HEK293T (cell line): ENCODE measurements around the gene TENM3.

Source experiments
- CTCF ChIA-PET: fragments of 350-600 bp; formaldehyde crosslinking; extraction: SDS; loops from one replicate; lab custom pipeline; 2021; ENCODE audit warnings: antibody characterized with exemption, inconsistent platforms; lab: Yijun Ruan, JAX
- POLR2A ChIA-PET: fragments of 350-600 bp; formaldehyde crosslinking; extraction: SDS; loops from one replicate; lab custom pipeline; 2020; ENCODE audit warnings: antibody characterized with exemption, inconsistent platforms; lab: Yijun Ruan, JAX
- DNase-seq: peaks from one replicate; pipeline ENCODE4 v3.0.0; 2012; ENCODE audit warnings: mixed read lengths; ENCODE audit errors: extremely low spot score
- ARNT ChIP-seq: fragments of 450-650 bp; IDR thresholded peaks from 2 replicates; pipeline ENCODE4 v1.6.1; 2017; ENCODE audit warnings: mild to moderate bottlenecking
- BHLHE40 ChIP-seq: fragments of 450-650 bp; IDR thresholded peaks from 2 replicates; pipeline ENCODE4 v1.6.1; 2016; ENCODE audit warnings: mild to moderate bottlenecking, moderate library complexity, borderline replicate concordance
- CTBP1 ChIP-seq: fragments of 450-650 bp; IDR thresholded peaks from 2 replicates; pipeline ENCODE4 v1.6.1; 2016; ENCODE audit warnings: borderline replicate concordance
- ELF4 ChIP-seq: fragments of 450-650 bp; IDR thresholded peaks from 2 replicates; pipeline ENCODE4 v1.6.1; 2017; ENCODE audit warnings: antibody characterized with exemption
- FOXA1 ChIP-seq: fragments of 450-650 bp; IDR thresholded peaks from 2 replicates; pipeline ENCODE4 v1.6.1; 2016; ENCODE audit warnings: mild to moderate bottlenecking
- FOXK2 ChIP-seq: fragments of 450-650 bp; IDR thresholded peaks from 2 replicates; pipeline ENCODE4 v1.6.1; 2016; ENCODE audit warnings: mild to moderate bottlenecking
- FOXM1 ChIP-seq: fragments of 450-650 bp; IDR thresholded peaks from 2 replicates; pipeline ENCODE4 v1.6.1; 2017; ENCODE audit warnings: mild to moderate bottlenecking, borderline replicate concordance
- HDGF ChIP-seq: fragments of 450-650 bp; IDR thresholded peaks from 2 replicates; pipeline ENCODE4 v1.6.1; 2017; ENCODE audit warnings: antibody characterized with exemption, borderline replicate concordance
- L3MBTL2 ChIP-seq: fragments of 450-650 bp; conservative IDR thresholded peaks from 2 replicates; pipeline ENCODE4 v1.6.1; 2016; ENCODE audit warnings: mild to moderate bottlenecking
- LEF1 ChIP-seq: fragments of 450-650 bp; IDR thresholded peaks from 2 replicates; pipeline ENCODE4 v1.6.1; 2017; ENCODE audit warnings: mild to moderate bottlenecking, borderline replicate concordance
- NFRKB ChIP-seq: fragments of 450-650 bp; IDR thresholded peaks from 2 replicates; pipeline ENCODE4 v1.6.1; 2016; ENCODE audit warnings: mild to moderate bottlenecking, moderate library complexity
- SP1 ChIP-seq: fragments of 450-650 bp; IDR thresholded peaks from 2 replicates; pipeline ENCODE4 v1.6.1; 2017
- SUZ12 ChIP-seq: fragments of 450-650 bp; IDR thresholded peaks from 2 replicates; pipeline ENCODE4 v1.6.1; 2016; ENCODE audit warnings: mild to moderate bottlenecking
- TARDBP ChIP-seq: fragments of 450-650 bp; IDR thresholded peaks from 2 replicates; pipeline ENCODE4 v1.6.1; 2016
- ZNF384 ChIP-seq: fragments of 450-650 bp; IDR thresholded peaks from 2 replicates; pipeline ENCODE4 v1.6.1; 2016
- TF ChIP-seq, protein P1 (sequence below): fragments of 450-650 bp; IDR thresholded peaks from 2 replicates; pipeline ENCODE4 v1.6.1; 2016

Gene TENM3

DNA sequence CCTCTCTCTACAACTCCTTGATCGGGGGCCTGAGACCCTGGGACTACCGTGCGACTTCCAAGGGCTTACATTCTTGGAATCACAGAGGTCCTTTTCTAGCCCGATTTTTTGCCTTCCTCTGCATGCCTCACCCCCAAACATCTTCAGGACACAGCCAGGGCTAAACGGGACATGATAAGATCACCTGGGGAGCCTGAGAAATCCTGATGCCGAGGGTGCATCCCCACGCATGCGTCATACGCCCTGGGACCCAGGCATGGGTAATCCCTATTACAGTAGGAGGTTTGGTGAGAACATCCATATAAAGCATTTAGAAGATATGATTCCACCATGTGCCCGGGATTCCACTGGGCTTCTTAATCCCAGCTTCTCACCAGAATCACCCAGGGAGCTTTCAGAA is 596.9 kb downstream of the TENM3 start:
- POLR2A ChIA-PET = no interaction called here
- CTCF ChIA-PET = no interaction called here
- TF ChIP-seq ZNF384 = no peak
- no peak for TF ChIP-seq FOXK2
- no peak for TF ChIP-seq SP1
- TF ChIP-seq ARNT = no peak
- no peak for TF ChIP-seq FOXM1
- TF ChIP-seq, protein P1, sequence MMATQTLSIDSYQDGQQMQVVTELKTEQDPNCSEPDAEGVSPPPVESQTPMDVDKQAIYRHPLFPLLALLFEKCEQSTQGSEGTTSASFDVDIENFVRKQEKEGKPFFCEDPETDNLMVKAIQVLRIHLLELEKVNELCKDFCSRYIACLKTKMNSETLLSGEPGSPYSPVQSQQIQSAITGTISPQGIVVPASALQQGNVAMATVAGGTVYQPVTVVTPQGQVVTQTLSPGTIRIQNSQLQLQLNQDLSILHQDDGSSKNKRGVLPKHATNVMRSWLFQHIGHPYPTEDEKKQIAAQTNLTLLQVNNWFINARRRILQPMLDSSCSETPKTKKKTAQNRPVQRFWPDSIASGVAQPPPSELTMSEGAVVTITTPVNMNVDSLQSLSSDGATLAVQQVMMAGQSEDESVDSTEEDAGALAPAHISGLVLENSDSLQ = no peak
- no peak for TF ChIP-seq HDGF
- no peak for TF ChIP-seq ELF4
- no peak for TF ChIP-seq L3MBTL2
- no peak for TF ChIP-seq LEF1
- no peak for TF ChIP-seq BHLHE40
- TF ChIP-seq TARDBP = no peak
- TF ChIP-seq SUZ12 = no peak
- no peak for TF ChIP-seq NFRKB
- no peak for TF ChIP-seq CTBP1
- TF ChIP-seq FOXA1 = no peak
- no peak for DNase-seq

DNA sequence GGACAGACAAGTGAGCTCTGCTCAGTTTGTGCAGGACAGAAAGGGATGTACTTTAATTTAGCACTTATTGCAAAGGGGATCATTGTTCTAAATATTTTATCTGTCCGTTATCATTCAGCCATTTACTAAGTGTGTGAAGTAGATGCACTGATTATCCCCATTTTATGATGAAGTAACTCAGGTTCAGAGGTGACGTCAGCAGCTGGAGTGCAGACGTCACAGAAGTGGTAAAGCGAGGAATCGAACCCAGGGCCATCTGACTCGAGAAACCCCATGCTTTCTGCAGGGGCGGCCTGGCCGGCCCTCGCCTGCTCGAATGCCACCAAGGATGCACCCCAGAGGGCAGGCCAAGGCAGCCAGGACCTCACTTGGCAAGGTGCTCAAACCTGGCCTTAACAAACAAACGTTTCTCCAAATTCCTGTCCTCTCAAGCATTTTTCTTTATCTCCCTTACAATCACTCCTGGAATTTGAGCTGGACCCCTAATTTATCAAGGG is 599.0 kb downstream of the TENM3 start:
- ChIA-PET CTCF (no interaction called here), POLR2A (no interaction called here)
- DNase-seq = no peak
- TF ChIP-seq FOXK2 (no peak), SP1 (no peak), SUZ12 (no peak), HDGF (no peak), BHLHE40 (no peak), TARDBP (no peak), ELF4 (no peak), NFRKB (no peak), ZNF384 (no peak), L3MBTL2 (no peak), ARNT (no peak), FOXA1 (no peak), LEF1 (no peak), CTBP1 (no peak), FOXM1 (no peak)
- TF ChIP-seq, protein P1 = no peak

DNA sequence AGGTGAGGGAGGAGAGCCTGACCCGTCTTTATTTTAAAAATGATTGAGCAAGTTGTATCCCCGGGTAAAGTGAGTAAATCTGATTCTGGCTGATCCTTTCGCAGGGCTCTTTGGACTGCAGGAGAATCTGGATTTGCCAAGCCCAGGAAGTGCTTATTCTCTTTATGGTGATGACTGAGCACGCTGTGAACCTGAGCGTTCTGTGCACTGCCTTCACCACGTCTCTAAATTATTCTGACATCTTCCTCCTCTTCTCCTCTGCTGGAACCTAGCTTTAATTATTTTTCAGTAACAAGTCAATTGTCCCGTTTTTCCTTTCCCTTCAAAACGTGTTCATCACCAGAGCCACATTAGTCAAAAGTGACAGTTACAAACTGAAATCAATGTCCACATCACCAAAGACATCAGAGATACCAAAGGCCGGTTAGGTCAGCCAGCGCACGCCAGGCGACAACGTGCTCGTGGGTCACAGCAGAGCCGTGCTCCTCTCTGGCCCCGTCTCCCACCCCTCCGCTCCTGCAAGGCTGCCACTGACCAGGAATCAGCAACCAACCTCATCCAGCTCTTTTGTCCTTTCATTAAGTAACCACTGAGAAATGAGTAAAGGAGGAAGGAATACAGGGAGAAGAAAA is 599.7 kb downstream of the TENM3 start:
- ChIA-PET CTCF (no interaction called here), POLR2A (no interaction called here)

DNA sequence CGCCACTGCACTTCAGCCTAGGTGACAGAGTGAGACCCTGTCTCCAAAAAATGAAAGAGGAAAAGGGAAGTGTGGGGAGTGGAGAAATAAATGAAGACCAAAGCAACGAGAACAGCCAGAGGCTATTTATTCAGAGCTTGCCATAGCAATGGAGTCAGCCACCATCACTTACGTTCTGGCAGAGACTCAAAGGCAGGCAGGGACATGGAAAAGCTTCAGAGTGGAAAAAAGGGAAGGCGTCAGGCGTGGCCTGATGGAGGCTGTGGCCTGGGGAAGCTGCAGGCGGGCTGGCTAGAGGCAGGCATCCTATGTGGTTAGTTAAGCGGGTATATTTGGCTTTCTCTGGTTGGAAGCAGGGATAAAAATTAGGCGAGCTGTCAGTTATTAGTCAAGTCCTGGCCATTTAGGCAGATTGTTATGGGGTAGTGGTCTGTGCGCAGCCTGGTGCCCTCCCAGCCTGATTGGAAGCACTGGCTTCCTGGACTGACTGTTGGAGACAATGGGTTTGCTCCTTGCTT is 600.7 kb downstream of the TENM3 start:
- ChIA-PET CTCF (no interaction called here), POLR2A (no interaction called here)
- DNase-seq = no peak
- no peak for TF ChIP-seq SUZ12
- no peak for TF ChIP-seq ARNT
- no peak for TF ChIP-seq CTBP1
- TF ChIP-seq FOXM1 = no peak
- TF ChIP-seq, protein P1 = no peak
- no peak for TF ChIP-seq TARDBP
- TF ChIP-seq SP1 = no peak
- no peak for TF ChIP-seq BHLHE40

More for the DNA sequence above, 599.7 kb downstream of the TENM3 start:
- no peak for TF ChIP-seq SP1
- TF ChIP-seq BHLHE40 = no peak
- TF ChIP-seq ARNT = no peak
- TF ChIP-seq, protein P1 = no peak
- DNase-seq = no peak

DNA sequence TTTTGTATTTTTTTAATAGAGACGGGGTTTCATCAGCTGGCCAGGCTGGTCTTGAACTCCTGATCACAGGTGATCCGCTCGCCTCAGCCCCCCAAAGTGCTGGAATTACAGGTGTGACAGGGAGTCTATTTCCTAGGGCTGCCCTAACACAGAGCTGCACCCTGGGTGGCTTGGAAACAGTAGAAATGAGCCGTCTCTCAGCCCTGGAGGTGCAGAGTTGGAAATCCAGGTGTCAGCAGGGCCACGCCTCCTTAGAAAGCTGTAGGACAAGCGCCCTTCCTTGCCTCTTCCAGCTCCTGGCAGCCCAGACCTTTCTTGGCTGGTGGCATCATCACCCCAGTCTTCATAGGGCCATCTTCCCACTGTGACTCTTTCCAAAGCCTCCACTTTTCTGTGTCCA is 602.4 kb downstream of the TENM3 start:
- no peak for TF ChIP-seq ELF4
- no peak for TF ChIP-seq FOXM1
- TF ChIP-seq CTBP1 = no peak
- TF ChIP-seq TARDBP = no peak
- no peak for TF ChIP-seq HDGF
- no peak for TF ChIP-seq SUZ12
- TF ChIP-seq SP1 = no peak
- no peak for TF ChIP-seq FOXA1
- TF ChIP-seq BHLHE40 = no peak
- DNase-seq = no peak
- ChIA-PET POLR2A (no interaction called here), CTCF (no interaction called here)

DNA sequence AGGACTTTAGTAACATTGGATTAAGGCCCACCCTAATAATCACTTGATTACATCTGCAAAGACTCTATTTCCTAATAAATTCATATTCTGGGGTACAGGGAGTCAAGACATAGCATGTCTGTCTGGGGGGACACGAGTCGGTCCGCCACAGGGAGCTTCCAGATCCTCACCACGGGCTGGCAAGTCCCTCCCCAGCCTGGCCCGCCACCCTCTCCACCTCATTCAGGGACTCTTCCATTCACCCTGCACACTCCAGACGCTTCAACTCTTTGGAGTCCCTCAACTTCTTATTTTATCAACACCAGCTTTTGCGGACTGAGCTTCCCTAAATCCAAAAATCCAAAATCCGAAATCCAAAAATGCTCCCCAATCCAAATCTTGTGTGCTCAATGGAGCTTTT is 602.8 kb downstream of the TENM3 start:
- TF ChIP-seq ARNT = no peak
- no peak for TF ChIP-seq ELF4
- TF ChIP-seq, protein P1 = no peak
- no peak for TF ChIP-seq HDGF
- TF ChIP-seq SP1 = no peak
- no peak for TF ChIP-seq TARDBP
- no peak for TF ChIP-seq FOXK2
- TF ChIP-seq FOXA1 = no peak
- no peak for TF ChIP-seq SUZ12
- no peak for TF ChIP-seq NFRKB
- no peak for TF ChIP-seq LEF1
- TF ChIP-seq BHLHE40 = no peak
- no peak for TF ChIP-seq FOXM1
- no peak for TF ChIP-seq L3MBTL2
- TF ChIP-seq CTBP1 = no peak
- ChIA-PET CTCF (no interaction called here), POLR2A (no interaction called here)
- no peak for DNase-seq
